ENCODE results near the gene TCF4. TPM values are rescaled to one million over a fixed set of nuclear protein-coding genes. Genes with fewer than 3 reads are reported as not detected.

The TCF4 gene
- total and polyA plus RNA-seq, 7 donors: 8.6 to 68.9 (median 36.8) TPM

- intact Hi-C loops (cut with DNase I): no loop called here
- DNase-seq (no peak), ATAC-seq (no peak)
- Histone ChIP-seq H3K4me1 (peaks cover 27% of the 10 kb centered on the region), H3K9me3 (no peaks in the 10 kb centered on the region), H3K27ac (no peak overlapping the region), H3K36me3 (ENCODE audit: insufficient read depth in 1 of 2, low read depth in 1 of 2) (no peaks in the 10 kb centered on the region), H3K4me3 (no peak overlapping the region), H3K27me3 (ENCODE audit: insufficient read depth in 3 of 3, low read length in 2 of 3) (no peaks in the 10 kb centered on the region)
- TF ChIP-seq CTCF (IDR thresholded peaks at IDR 0.05): no peak
- 55 to 71% (median 55%) methylated on average over 11 of the region's 11 CpGs for WGBS, 3 donors
These were observed 35.3 kb downstream of the TCF4 start for GRCh38 chr18:55552526-55553189.

GRCh38 chr18:55551227-55551626 lies 36.8 kb downstream of the TCF4 start:
- Histone ChIP-seq H3K4me3 (no peak overlapping the region), H3K4me1 (peaks cover 31% of the 10 kb centered on the region), H3K9me3 (no peaks in the 10 kb centered on the region), H3K36me3 (ENCODE audit: insufficient read depth in 1 of 2, low read depth in 1 of 2) (no peaks in the 10 kb centered on the region), H3K27ac (no peak overlapping the region), H3K27me3 (ENCODE audit: insufficient read depth in 3 of 3, low read length in 2 of 3) (no peaks in the 10 kb centered on the region)
- no peak for TF ChIP-seq CTCF (IDR thresholded peaks at IDR 0.05)
- DNase-seq: no peak
- intact Hi-C loops (cut with DNase I): no loop called here
- WGBS, 3 donors: 79 to 94% (median 85%) methylated on average over 8 of the region's 8 CpGs
- ATAC-seq: no peak

GRCh38 chr18:55550471-55550870 lies 37.5 kb downstream of the TCF4 start:
- ATAC-seq: no peak
- H3K27me3 ChIP-seq (ENCODE audit: insufficient read depth in 3 of 3, low read length in 2 of 3): no peaks in the 10 kb centered on the region
- WGBS, 3 donors: 56 to 67% (median 56%) methylated on average over 8 of the region's 8 CpGs
- H3K27ac ChIP-seq: no peak overlapping the region
- H3K36me3 ChIP-seq (ENCODE audit: insufficient read depth in 1 of 2, low read depth in 1 of 2): no peaks in the 10 kb centered on the region
- no peak overlapping the region for H3K4me3 ChIP-seq
- no peaks in the 10 kb centered on the region for H3K9me3 ChIP-seq
- peaks cover 31% of the 10 kb centered on the region for H3K4me1 ChIP-seq
- no peak for TF ChIP-seq CTCF (IDR thresholded peaks at IDR 0.05)
- DNase-seq: no peak
- intact Hi-C loops (cut with DNase I): no loop called here

- ATAC-seq: no peak
- no peaks in the 10 kb centered on the region for H3K9me3 ChIP-seq
- no peak overlapping the region for H3K27ac ChIP-seq
- intact Hi-C loops (cut with DNase I): no loop called here
- peaks cover 31% of the 10 kb centered on the region for H3K4me1 ChIP-seq
- no peak for DNase-seq
- no peaks in the 10 kb centered on the region for H3K36me3 ChIP-seq (ENCODE audit: insufficient read depth in 1 of 2, low read depth in 1 of 2)
- H3K27me3 ChIP-seq (ENCODE audit: insufficient read depth in 3 of 3, low read length in 2 of 3): no peaks in the 10 kb centered on the region
- WGBS, 3 donors: 81 to 93% (median 84%) methylated on average over 5 of the region's 5 CpGs
- no peak for TF ChIP-seq CTCF (IDR thresholded peaks at IDR 0.05)
- H3K4me3 ChIP-seq: no peak overlapping the region
These were observed 38.4 kb downstream of the TCF4 start for GRCh38 chr18:55549474-55550104.

Measured in psoas muscle (tissue), 8 donors.